HepG2 (cell line): ENCODE measurements around the gene TPPP2. TPM values are rescaled to one million over a fixed set of nuclear protein-coding genes. Genes with fewer than 3 reads are reported as not detected.

Experiments used
- ATF7 ChIP-seq, 2 experiments: fragments of 450-650 bp in 1 of 2; sonication (generic) in 1 of 2; formaldehyde crosslinking in 1 of 2; IDR thresholded peaks; 2 replicates each; pipeline versions ENCODE4 v1.4.0 to v1.6.1; 2016 to 2020; ENCODE audit warnings: antibody characterized with exemption in 1 of 2, mild to moderate bottlenecking in 1 of 2, missing genetic modification reagents in 1 of 2
- CC2D1A ChIP-seq: sonication (generic); formaldehyde crosslinking; IDR thresholded peaks from 2 replicates; pipeline ENCODE4 v1.8.1; 2023; ENCODE audit warnings: mild to moderate bottlenecking, missing genetic modification reagents
- ELF4 ChIP-seq: sonication (generic); formaldehyde crosslinking; IDR thresholded peaks from 2 replicates; pipeline ENCODE4 v1.5.0; 2020; ENCODE audit warnings: missing genetic modification reagents, mild to moderate bottlenecking, moderate library complexity, borderline replicate concordance
- KLF15 ChIP-seq: sonication (generic); formaldehyde crosslinking; IDR thresholded peaks from 2 replicates; pipeline ENCODE4 v1.8.1; 2023; ENCODE audit warnings: borderline replicate concordance, mild to moderate bottlenecking, inconsistent platforms, missing genetic modification reagents, mixed read lengths
- MBD4 ChIP-seq: IDR thresholded peaks from 2 replicates; pipeline ENCODE4 v1.6.1; 2012; ENCODE audit warnings: low read length, inconsistent platforms, borderline replicate concordance
- MEIS2 ChIP-seq: sonication (generic); formaldehyde crosslinking; IDR thresholded peaks from 2 replicates; pipeline ENCODE4 v1.9.0; 2021; ENCODE audit warnings: mild to moderate bottlenecking, missing genetic modification reagents
- SIX1 ChIP-seq: sonication (generic); formaldehyde crosslinking; IDR thresholded peaks from 2 replicates; pipeline ENCODE4 v1.4.0; 2020; ENCODE audit warnings: missing genetic modification reagents, borderline replicate concordance
- SSRP1 ChIP-seq: IDR thresholded peaks from 2 replicates; pipeline ENCODE4 v1.6.1; 2016; ENCODE audit warnings: control low read depth
- TMF1 ChIP-seq: sonication (generic); formaldehyde crosslinking; IDR thresholded peaks from 2 replicates; pipeline ENCODE4 v1.8.1; 2022; ENCODE audit warnings: low read depth, missing genetic modification reagents
- ZBTB8A ChIP-seq: sonication (generic); formaldehyde crosslinking; IDR thresholded peaks from 2 replicates; pipeline ENCODE4 v1.4.0; 2020; ENCODE audit warnings: mild to moderate bottlenecking, low read depth, missing genetic modification reagents, borderline replicate concordance
- ZFP36 ChIP-seq: fragments of 150-350 bp; IDR thresholded peaks from 2 replicates; pipeline ENCODE4 v1.6.1; 2018; ENCODE audit warnings: borderline replicate concordance, low read length, low read depth; ENCODE audit not compliant: partially characterized antibody
- ZNF274 ChIP-seq: sonication (generic); formaldehyde crosslinking; IDR thresholded peaks from 2 replicates; pipeline ENCODE4 v1.5.1; 2020; ENCODE audit warnings: mild to moderate bottlenecking, missing genetic modification reagents
- ZNF343 ChIP-seq: sonication (generic); formaldehyde crosslinking; IDR thresholded peaks from 2 replicates; pipeline ENCODE4 v1.4.0; 2020; ENCODE audit warnings: mild to moderate bottlenecking, missing genetic modification reagents
- ZNF382 ChIP-seq: sonication (generic); formaldehyde crosslinking; IDR thresholded peaks from 2 replicates; pipeline ENCODE4 v1.5.0; 2020; ENCODE audit warnings: missing genetic modification reagents, mild to moderate bottlenecking, borderline replicate concordance
- ZNF547 ChIP-seq: sonication (generic); formaldehyde crosslinking; IDR thresholded peaks from 2 replicates; pipeline ENCODE4 v1.5.1; 2020; ENCODE audit warnings: mild to moderate bottlenecking, missing genetic modification reagents
- ZNF550 ChIP-seq: sonication (generic); formaldehyde crosslinking; IDR thresholded peaks from 2 replicates; pipeline ENCODE4 v1.4.0; 2020; ENCODE audit warnings: mild to moderate bottlenecking, missing genetic modification reagents, borderline replicate concordance
- ZNF552 ChIP-seq: sonication (generic); formaldehyde crosslinking; IDR thresholded peaks from 2 replicates; pipeline ENCODE4 v1.9.0; 2022; ENCODE audit warnings: missing genetic modification reagents, mild to moderate bottlenecking, borderline replicate concordance
- ZNF713 ChIP-seq: sonication (generic); formaldehyde crosslinking; IDR thresholded peaks from 2 replicates; pipeline ENCODE4 v1.4.0; 2020; ENCODE audit warnings: mild to moderate bottlenecking, missing genetic modification reagents
- ZNF776 ChIP-seq: sonication (generic); formaldehyde crosslinking; IDR thresholded peaks from 2 replicates; pipeline ENCODE4 v1.4.0; 2020; ENCODE audit warnings: mild to moderate bottlenecking, missing genetic modification reagents
- polyA plus RNA-seq, 8 experiments: library from polyadenylated mRNA; depleted of rRNA in 3 of 8; stranded (reverse) in 7 of 8; unstranded in 1 of 8; fragments of >200 nt; fragmentation: Illumina TruSeq in 4 of 8; extraction: Trizol in 4 of 8; gene quantifications; 2 replicates each; pipeline versions ENCODE4 v1.2.1 to v1.2.3, GENCODE V29; 2011 to 2016; ENCODE audit warnings: low read depth in 4 of 8, missing spikeins in 1 of 8, mixed read lengths in 1 of 8; ENCODE audit not compliant: insufficient read depth in 1 of 8
- total RNA-seq, 5 experiments: library from RNA; depleted of rRNA; stranded (reverse); fragments of >200 nt; fragmentation: Illumina TruSeq; extraction: Trizol; gene quantifications; 2 replicates each; pipeline ENCODE4 v1.2.3, GENCODE V29; 2016; ENCODE audit warnings: low read depth in 1 of 5
- TF ChIP-seq, protein P1 (sequence below): sonication (generic); formaldehyde crosslinking; IDR thresholded peaks from 2 replicates; pipeline ENCODE4 v1.5.0; 2020; ENCODE audit warnings: missing genetic modification reagents
- TF ChIP-seq, protein P2 (sequence below): sonication (generic); formaldehyde crosslinking; IDR thresholded peaks from 2 replicates; pipeline ENCODE4 v1.4.0; 2020; ENCODE audit warnings: mild to moderate bottlenecking, missing genetic modification reagents
- TF ChIP-seq, protein P3 (sequence below): sonication (generic); formaldehyde crosslinking; IDR thresholded peaks from 2 replicates; pipeline ENCODE4 v1.9.0; 2021; ENCODE audit warnings: missing genetic modification reagents, borderline replicate concordance
- TF ChIP-seq, protein P4 (sequence below): sonication (generic); formaldehyde crosslinking; IDR thresholded peaks from 2 replicates; pipeline ENCODE4 v1.4.0; 2020; ENCODE audit warnings: mild to moderate bottlenecking, missing genetic modification reagents
- TF ChIP-seq, protein P5 (sequence below): sonication (generic); formaldehyde crosslinking; IDR thresholded peaks from 2 replicates; pipeline ENCODE4 v1.5.0; 2020; ENCODE audit warnings: missing genetic modification reagents

The TPPP2 gene
- total and polyA plus RNA-seq, 2 of the 13 experiments (the other 11 are each of a cell fraction or from before 2014, with no cell fraction given): 0.58 to 4.2 TPM

DNA sequence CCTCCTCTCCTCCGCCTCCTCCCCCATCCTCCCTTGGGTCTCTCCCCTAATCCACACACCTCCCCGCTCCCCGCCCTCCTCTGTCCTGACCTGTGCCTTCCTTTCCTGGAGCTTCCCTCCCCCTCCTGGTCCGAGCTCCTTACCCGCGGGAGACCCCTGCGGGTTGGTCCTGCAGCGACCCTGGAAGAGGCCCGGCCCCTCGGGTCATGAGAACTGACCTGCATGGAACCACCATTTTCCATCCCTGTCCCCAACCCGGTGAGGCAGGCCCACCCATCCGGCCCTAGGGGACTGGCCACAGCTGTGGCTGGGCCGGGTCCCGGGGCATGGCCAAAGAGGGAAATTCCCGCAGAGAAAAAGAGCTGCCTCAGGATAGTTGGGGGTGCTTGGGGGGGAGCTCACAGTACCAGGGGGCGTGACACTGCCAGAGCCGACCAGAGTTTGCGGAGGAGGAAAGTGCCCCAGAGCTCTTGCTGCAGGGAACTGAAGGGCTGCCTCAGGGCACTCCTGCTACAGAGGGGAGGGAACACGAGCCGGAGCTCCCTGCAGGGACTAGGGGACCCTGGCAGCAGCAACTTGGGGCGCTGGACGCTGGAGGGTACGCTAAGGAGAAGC lies 40.7 kb downstream of the TPPP2 start (continued):
- 0 out of 2 replicates have a peak, but pooled peaks have one; percentile 8 for TF ChIP-seq CC2D1A
- TF ChIP-seq ZNF274 (CRISPR knock-in tag): peak; percentile 58
- TF ChIP-seq MEIS2 (CRISPR knock-in tag): no peak
- no peak for TF ChIP-seq ATF7 (IDR thresholded peaks at IDR 0.05)
- TF ChIP-seq ATF7 (CRISPR knock-in tag; IDR thresholded peaks at IDR 0.05): no peak
- TF ChIP-seq ZNF382 (CRISPR knock-in tag): no peak
- no peak for TF ChIP-seq ZNF547 (CRISPR knock-in tag)
- TF ChIP-seq ZNF550 (CRISPR knock-in tag): no peak
- no peak for TF ChIP-seq ZBTB8A (CRISPR knock-in tag)
- TF ChIP-seq ZNF552 (CRISPR knock-in tag): no peak
- no peak for TF ChIP-seq SSRP1 (CRISPR knock-in tag)
- TF ChIP-seq ZFP36: no peak
- TF ChIP-seq TMF1 (CRISPR knock-in tag): no peak
- TF ChIP-seq, protein P1, sequence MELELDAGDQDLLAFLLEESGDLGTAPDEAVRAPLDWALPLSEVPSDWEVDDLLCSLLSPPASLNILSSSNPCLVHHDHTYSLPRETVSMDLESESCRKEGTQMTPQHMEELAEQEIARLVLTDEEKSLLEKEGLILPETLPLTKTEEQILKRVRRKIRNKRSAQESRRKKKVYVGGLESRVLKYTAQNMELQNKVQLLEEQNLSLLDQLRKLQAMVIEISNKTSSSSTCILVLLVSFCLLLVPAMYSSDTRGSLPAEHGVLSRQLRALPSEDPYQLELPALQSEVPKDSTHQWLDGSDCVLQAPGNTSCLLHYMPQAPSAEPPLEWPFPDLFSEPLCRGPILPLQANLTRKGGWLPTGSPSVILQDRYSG (CRISPR knock-in tag): no peak
- TF ChIP-seq, protein P2, sequence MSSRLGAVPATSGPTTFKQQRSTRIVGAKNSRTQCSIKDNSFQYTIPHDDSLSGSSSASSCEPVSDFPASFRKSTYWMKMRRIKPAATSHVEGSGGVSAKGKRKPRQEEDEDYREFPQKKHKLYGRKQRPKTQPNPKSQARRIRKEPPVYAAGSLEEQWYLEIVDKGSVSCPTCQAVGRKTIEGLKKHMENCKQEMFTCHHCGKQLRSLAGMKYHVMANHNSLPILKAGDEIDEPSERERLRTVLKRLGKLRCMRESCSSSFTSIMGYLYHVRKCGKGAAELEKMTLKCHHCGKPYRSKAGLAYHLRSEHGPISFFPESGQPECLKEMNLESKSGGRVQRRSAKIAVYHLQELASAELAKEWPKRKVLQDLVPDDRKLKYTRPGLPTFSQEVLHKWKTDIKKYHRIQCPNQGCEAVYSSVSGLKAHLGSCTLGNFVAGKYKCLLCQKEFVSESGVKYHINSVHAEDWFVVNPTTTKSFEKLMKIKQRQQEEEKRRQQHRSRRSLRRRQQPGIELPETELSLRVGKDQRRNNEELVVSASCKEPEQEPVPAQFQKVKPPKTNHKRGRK (CRISPR knock-in tag): no peak
- TF ChIP-seq ELF4 (CRISPR knock-in tag): no peak
- TF ChIP-seq ZNF776 (CRISPR knock-in tag): no peak
- no peak for TF ChIP-seq MBD4
- no peak for TF ChIP-seq SIX1 (CRISPR knock-in tag)
- TF ChIP-seq, protein P3, sequence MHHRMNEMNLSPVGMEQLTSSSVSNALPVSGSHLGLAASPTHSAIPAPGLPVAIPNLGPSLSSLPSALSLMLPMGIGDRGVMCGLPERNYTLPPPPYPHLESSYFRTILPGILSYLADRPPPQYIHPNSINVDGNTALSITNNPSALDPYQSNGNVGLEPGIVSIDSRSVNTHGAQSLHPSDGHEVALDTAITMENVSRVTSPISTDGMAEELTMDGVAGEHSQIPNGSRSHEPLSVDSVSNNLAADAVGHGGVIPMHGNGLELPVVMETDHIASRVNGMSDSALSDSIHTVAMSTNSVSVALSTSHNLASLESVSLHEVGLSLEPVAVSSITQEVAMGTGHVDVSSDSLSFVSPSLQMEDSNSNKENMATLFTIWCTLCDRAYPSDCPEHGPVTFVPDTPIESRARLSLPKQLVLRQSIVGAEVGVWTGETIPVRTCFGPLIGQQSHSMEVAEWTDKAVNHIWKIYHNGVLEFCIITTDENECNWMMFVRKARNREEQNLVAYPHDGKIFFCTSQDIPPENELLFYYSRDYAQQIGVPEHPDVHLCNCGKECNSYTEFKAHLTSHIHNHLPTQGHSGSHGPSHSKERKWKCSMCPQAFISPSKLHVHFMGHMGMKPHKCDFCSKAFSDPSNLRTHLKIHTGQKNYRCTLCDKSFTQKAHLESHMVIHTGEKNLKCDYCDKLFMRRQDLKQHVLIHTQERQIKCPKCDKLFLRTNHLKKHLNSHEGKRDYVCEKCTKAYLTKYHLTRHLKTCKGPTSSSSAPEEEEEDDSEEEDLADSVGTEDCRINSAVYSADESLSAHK (CRISPR knock-in tag): no peak
- no peak for TF ChIP-seq KLF15 (CRISPR knock-in tag)
- TF ChIP-seq, protein P4, sequence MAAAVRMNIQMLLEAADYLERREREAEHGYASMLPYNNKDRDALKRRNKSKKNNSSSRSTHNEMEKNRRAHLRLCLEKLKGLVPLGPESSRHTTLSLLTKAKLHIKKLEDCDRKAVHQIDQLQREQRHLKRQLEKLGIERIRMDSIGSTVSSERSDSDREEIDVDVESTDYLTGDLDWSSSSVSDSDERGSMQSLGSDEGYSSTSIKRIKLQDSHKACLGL (CRISPR knock-in tag): no peak
- TF ChIP-seq ZNF343 (CRISPR knock-in tag): no peak; the same call in 1 of the 2 replicates
- TF ChIP-seq, protein P5, sequence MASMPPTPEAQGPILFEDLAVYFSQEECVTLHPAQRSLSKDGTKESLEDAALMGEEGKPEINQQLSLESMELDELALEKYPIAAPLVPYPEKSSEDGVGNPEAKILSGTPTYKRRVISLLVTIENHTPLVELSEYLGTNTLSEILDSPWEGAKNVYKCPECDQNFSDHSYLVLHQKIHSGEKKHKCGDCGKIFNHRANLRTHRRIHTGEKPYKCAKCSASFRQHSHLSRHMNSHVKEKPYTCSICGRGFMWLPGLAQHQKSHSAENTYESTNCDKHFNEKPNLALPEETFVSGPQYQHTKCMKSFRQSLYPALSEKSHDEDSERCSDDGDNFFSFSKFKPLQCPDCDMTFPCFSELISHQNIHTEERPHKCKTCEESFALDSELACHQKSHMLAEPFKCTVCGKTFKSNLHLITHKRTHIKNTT (CRISPR knock-in tag): no peak
- TF ChIP-seq ZNF713 (CRISPR knock-in tag): no peak
